ENCODE results near the gene SIL1.

DNA sequence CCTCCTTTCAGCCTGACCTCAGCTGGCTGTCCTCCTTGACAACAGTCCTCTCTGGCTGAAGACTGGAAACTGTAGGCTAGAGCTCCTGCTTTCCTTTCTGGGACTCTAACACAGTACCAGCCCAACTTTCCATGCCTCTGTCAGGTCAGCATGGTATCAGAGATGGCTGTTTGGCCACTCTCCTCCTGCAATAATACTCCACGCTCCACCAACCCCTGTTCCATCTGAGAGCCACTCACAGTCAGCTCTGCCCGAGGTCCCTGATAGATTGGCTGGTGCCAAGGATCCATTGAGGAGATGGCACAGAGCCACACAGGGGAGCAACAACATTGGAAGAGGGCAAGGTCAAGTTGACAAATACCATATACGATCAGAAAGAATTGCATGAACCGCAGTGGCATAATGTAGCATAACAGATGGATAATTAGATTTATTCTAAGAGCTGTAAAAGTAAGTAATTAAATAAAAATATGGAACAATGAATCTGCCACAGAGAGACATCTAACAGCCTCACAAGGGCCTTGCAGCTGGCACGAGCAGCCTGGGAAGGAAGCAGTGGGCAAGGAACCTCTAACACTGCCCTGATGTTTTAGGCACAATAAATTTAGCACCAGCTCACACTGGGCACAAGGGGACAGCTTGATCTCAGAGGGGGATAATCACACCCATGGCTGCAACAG lies 228.7 kb downstream of the SIL1 start:
- no peak for TF ChIP-seq EZH2 (IDR thresholded peaks at IDR 0.05; ENCODE audit: low read depth)
- TF ChIP-seq, protein P1, sequence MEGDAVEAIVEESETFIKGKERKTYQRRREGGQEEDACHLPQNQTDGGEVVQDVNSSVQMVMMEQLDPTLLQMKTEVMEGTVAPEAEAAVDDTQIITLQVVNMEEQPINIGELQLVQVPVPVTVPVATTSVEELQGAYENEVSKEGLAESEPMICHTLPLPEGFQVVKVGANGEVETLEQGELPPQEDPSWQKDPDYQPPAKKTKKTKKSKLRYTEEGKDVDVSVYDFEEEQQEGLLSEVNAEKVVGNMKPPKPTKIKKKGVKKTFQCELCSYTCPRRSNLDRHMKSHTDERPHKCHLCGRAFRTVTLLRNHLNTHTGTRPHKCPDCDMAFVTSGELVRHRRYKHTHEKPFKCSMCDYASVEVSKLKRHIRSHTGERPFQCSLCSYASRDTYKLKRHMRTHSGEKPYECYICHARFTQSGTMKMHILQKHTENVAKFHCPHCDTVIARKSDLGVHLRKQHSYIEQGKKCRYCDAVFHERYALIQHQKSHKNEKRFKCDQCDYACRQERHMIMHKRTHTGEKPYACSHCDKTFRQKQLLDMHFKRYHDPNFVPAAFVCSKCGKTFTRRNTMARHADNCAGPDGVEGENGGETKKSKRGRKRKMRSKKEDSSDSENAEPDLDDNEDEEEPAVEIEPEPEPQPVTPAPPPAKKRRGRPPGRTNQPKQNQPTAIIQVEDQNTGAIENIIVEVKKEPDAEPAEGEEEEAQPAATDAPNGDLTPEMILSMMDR (conservative IDR thresholded peaks at IDR 0.05) = no peak
